ENCODE data around the gene GRK5. TPM values are rescaled to one million over a fixed set of nuclear protein-coding genes. Genes with fewer than 3 reads are reported as not detected.

Gene GRK5
- total and polyA plus RNA-seq, 4 donors: 73.8 to 112 (median 101) TPM

GRCh38 chr10:119368991-119369869, 161.9 kb downstream of the GRK5 start:
- no peaks in the 10 kb centered on the region for H3K36me3 ChIP-seq (ENCODE audit: control insufficient read depth in 1 of 2, insufficient read depth in 2 of 2, low read length in 1 of 2)
- peak overlapping the region in 1 of 2 donors; percentile 13 for H3K27ac ChIP-seq (ENCODE audit: low read depth in 1 of 2, low read length in 2 of 2)
- peaks cover 0 to 4% of the 10 kb centered on the region in 2 donors for H3K4me1 ChIP-seq (ENCODE audit: control insufficient read depth in 1 of 2, insufficient read depth in 2 of 2, low read length in 2 of 2)
- ATAC-seq (ENCODE audit: low FRiP score) (no peak), DNase-seq (peak in 1 of 2 donors; percentile 74)
- WGBS, 2 donors: 65 to 71% methylated on average over 19 to 21 of the region's 21 CpGs
- no peak overlapping the region for H3K4me3 ChIP-seq (ENCODE audit: low read length in 2 of 2)
- H3K27me3 ChIP-seq (ENCODE audit: control insufficient read depth in 1 of 2, insufficient read depth in 2 of 2, low read length in 1 of 2): no peaks in the 10 kb centered on the region
- intact Hi-C loops (cut with DNase I): no loop called here
- H3K9me3 ChIP-seq (ENCODE audit: control insufficient read depth, low read length): no peaks in the 10 kb centered on the region

DNA sequence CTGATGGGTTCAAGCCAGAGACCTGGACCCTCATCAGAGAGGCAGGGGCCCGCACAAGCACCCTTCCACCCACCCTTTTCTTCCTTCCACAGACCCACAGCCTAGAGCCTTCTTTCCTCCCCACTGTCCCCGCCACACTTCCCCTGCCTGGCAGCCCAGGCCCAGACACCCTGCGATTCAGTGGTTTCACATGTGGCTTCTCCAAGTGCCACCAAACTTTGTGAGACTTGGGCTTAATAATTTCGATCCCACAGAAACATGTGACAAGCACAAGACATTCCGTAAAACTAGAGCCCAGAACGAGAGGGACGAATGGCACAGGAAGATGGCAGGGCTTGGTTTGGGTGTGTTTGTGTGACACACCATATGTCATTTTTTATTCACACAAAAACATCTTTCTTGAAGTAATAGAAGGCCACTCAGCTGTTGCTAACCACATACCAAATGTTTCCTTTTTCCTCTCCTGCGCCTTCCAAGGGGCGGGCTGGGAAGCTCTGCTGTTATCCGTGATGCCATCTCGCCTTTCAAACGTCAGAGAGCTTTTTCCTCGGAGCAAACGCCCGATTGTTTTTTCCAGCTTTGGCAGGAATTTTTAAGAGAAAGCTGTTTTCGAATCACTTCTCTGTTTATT, 162.9 kb downstream of the GRK5 start:
- peak in 1 of 2 donors; percentile 79 for DNase-seq
- H3K9me3 ChIP-seq (ENCODE audit: control insufficient read depth, low read length): no peaks in the 10 kb centered on the region
- H3K27me3 ChIP-seq (ENCODE audit: control insufficient read depth in 1 of 2, insufficient read depth in 2 of 2, low read length in 1 of 2): no peaks in the 10 kb centered on the region
- H3K36me3 ChIP-seq (ENCODE audit: control insufficient read depth in 1 of 2, insufficient read depth in 2 of 2, low read length in 1 of 2): no peaks in the 10 kb centered on the region
- H3K27ac ChIP-seq (ENCODE audit: low read depth in 1 of 2, low read length in 2 of 2): peak overlapping the region in 1 of 2 donors; percentile 49
- peak; percentile 66 for ATAC-seq (ENCODE audit: low FRiP score)
- no peak overlapping the region for H3K4me3 ChIP-seq (ENCODE audit: low read length in 2 of 2)
- WGBS, 2 donors: 36 to 38% methylated on average over 16 of the region's 16 CpGs
- intact Hi-C loops (cut with DNase I): loop anchor here in 1 of 2 donors (5.0 kb wide), 2 partner anchors 53 to 118 kb away; no protein-coding TSS in a partner anchor
- peaks cover 0 to 2% of the 10 kb centered on the region in 2 donors for H3K4me1 ChIP-seq (ENCODE audit: control insufficient read depth in 1 of 2, insufficient read depth in 2 of 2, low read length in 2 of 2)

GRCh38 chr10:119370972-119371703, 163.8 kb downstream of the GRK5 start:
- ATAC-seq (ENCODE audit: low FRiP score): peak; percentile 74
- Histone ChIP-seq H3K4me3 (ENCODE audit: low read length in 2 of 2) (no peak overlapping the region), H3K9me3 (ENCODE audit: control insufficient read depth, low read length) (no peaks in the 10 kb centered on the region), H3K27ac (ENCODE audit: low read depth in 1 of 2, low read length in 2 of 2) (peak overlapping the region in 1 of 2 donors; percentile 14), H3K27me3 (ENCODE audit: control insufficient read depth in 1 of 2, insufficient read depth in 2 of 2, low read length in 1 of 2) (no peaks in the 10 kb centered on the region), H3K4me1 (ENCODE audit: control insufficient read depth in 1 of 2, insufficient read depth in 2 of 2, low read length in 2 of 2) (peaks cover 0 to 2% of the 10 kb centered on the region in 2 donors), H3K36me3 (ENCODE audit: control insufficient read depth in 1 of 2, insufficient read depth in 2 of 2, low read length in 1 of 2) (no peaks in the 10 kb centered on the region)
- WGBS, 2 donors: 3 to 8% methylated on average over 24 of the region's 24 CpGs
- intact Hi-C loops (cut with DNase I): loop anchor here in 1 of 2 donors (5.0 kb wide), 2 partner anchors 54 to 119 kb away; no protein-coding TSS in a partner anchor
- peak; percentile 74 to 92 for DNase-seq

DNA sequence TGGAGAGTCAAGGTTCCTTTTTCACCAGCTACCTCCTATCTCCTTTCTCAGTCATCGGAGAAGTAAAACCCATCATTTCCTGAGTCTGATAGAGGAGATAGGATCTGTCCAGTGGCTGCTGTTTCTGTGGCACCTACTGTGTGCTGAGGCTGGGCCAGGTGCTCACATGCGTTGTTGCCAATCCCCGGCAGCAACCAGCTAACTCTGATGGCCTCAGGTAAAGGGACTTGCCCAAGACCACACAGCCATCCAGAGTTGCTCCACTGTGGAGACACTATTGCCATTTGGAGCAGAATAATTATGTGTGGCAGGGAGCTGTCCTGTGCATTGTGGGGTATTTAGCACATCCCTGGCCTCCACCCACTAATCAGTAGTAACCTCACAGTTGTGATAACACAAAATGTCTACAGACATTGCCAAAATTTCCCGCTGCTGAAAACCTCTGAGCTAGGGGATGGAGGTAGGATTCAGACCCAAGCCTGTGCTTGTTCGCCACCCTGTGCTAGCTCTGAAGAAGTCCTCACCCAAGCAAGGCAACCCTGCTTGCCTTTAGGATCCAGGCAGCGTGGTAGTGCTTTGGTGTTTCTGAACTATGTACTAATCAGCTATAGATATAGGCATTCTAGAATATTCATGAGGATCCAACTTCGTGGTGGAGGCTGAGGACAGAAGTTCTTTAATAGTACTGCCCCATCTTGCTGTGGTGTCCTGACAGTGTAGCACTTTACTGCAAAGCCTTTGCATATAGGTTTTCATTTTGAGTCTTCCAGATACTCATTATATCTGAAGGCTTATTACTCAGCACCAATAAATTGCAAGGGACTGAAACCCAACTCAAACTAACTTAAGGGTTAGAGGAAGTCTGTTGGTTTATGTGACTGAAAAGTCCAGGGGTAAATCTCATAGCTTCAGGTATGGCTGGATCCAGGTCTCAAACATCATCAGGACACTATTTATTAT, 164.6 kb downstream of the GRK5 start:
- peaks cover 0 to 2% of the 10 kb centered on the region in 2 donors for H3K4me1 ChIP-seq (ENCODE audit: control insufficient read depth in 1 of 2, insufficient read depth in 2 of 2, low read length in 2 of 2)

GRCh38 chr10:119373294-119374102, 166.1 kb downstream of the GRK5 start:
- H3K27ac ChIP-seq (ENCODE audit: low read depth in 1 of 2, low read length in 2 of 2): no peak overlapping the region
- intact Hi-C loops (cut with DNase I): loop anchor here in 1 of 2 donors (5.0 kb wide), 2 partner anchors 56 to 121 kb away; no protein-coding TSS in a partner anchor
- ATAC-seq (ENCODE audit: low FRiP score) (no peak), DNase-seq (no peak)
- H3K27me3 ChIP-seq (ENCODE audit: control insufficient read depth in 1 of 2, insufficient read depth in 2 of 2, low read length in 1 of 2): no peaks in the 10 kb centered on the region
- H3K36me3 ChIP-seq (ENCODE audit: control insufficient read depth in 1 of 2, insufficient read depth in 2 of 2, low read length in 1 of 2): no peaks in the 10 kb centered on the region
- 90 to 91% methylated on average over 13 of the region's 13 CpGs for WGBS, 2 donors
- no peaks in the 10 kb centered on the region for H3K9me3 ChIP-seq (ENCODE audit: control insufficient read depth, low read length)
- peaks cover 2 to 4% of the 10 kb centered on the region in 2 donors for H3K4me1 ChIP-seq (ENCODE audit: control insufficient read depth in 1 of 2, insufficient read depth in 2 of 2, low read length in 2 of 2)
- H3K4me3 ChIP-seq (ENCODE audit: low read length in 2 of 2): no peak overlapping the region

More for the DNA sequence above, 164.6 kb downstream of the GRK5 start:
- Histone ChIP-seq H3K36me3 (ENCODE audit: control insufficient read depth in 1 of 2, insufficient read depth in 2 of 2, low read length in 1 of 2) (no peaks in the 10 kb centered on the region), H3K9me3 (ENCODE audit: control insufficient read depth, low read length) (no peaks in the 10 kb centered on the region), H3K27ac (ENCODE audit: low read depth in 1 of 2, low read length in 2 of 2) (peak overlapping the region in 1 of 2 donors; percentile 14), H3K27me3 (ENCODE audit: control insufficient read depth in 1 of 2, insufficient read depth in 2 of 2, low read length in 1 of 2) (no peaks in the 10 kb centered on the region), H3K4me3 (ENCODE audit: low read length in 2 of 2) (no peak overlapping the region)
- DNase-seq: peak in 1 of 2 donors; percentile 32
- WGBS, 2 donors: 75% methylated on average over 7 of the region's 7 CpGs
- intact Hi-C loops (cut with DNase I): loop anchor here in 1 of 2 donors (5.0 kb wide), 2 partner anchors 55 to 120 kb away; no protein-coding TSS in a partner anchor
- no peak for ATAC-seq (ENCODE audit: low FRiP score)

GRCh38 chr10:119374236-119374635, 166.9 kb downstream of the GRK5 start:
- peaks cover 0 to 4% of the 10 kb centered on the region in 2 donors for H3K4me1 ChIP-seq (ENCODE audit: control insufficient read depth in 1 of 2, insufficient read depth in 2 of 2, low read length in 2 of 2)
- H3K36me3 ChIP-seq (ENCODE audit: control insufficient read depth in 1 of 2, insufficient read depth in 2 of 2, low read length in 1 of 2): no peaks in the 10 kb centered on the region
- H3K9me3 ChIP-seq (ENCODE audit: control insufficient read depth, low read length): no peaks in the 10 kb centered on the region
- no peaks in the 10 kb centered on the region for H3K27me3 ChIP-seq (ENCODE audit: control insufficient read depth in 1 of 2, insufficient read depth in 2 of 2, low read length in 1 of 2)
- no peak overlapping the region for H3K27ac ChIP-seq (ENCODE audit: low read depth in 1 of 2, low read length in 2 of 2)
- DNase-seq (peak in 1 of 2 donors; percentile 35), ATAC-seq (ENCODE audit: low FRiP score) (no peak)
- H3K4me3 ChIP-seq (ENCODE audit: low read length in 2 of 2): no peak overlapping the region
- intact Hi-C loops (cut with DNase I): loop anchor here in 1 of 2 donors (5.0 kb wide), 2 partner anchors 57 to 122 kb away; no protein-coding TSS in a partner anchor
- WGBS, 2 donors: 75 to 80% methylated on average over 4 of the region's 4 CpGs

- peak; percentile 21 to 24 for DNase-seq
- H3K27me3 ChIP-seq (ENCODE audit: control insufficient read depth in 1 of 2, insufficient read depth in 2 of 2, low read length in 1 of 2): no peaks in the 10 kb centered on the region
- no peaks in the 10 kb centered on the region for H3K36me3 ChIP-seq (ENCODE audit: control insufficient read depth in 1 of 2, insufficient read depth in 2 of 2, low read length in 1 of 2)
- no peak overlapping the region for H3K27ac ChIP-seq (ENCODE audit: low read depth in 1 of 2, low read length in 2 of 2)
- WGBS, 2 donors: 56 to 60% methylated on average over 7 of the region's 7 CpGs
- peaks cover 0 to 4% of the 10 kb centered on the region in 2 donors for H3K4me1 ChIP-seq (ENCODE audit: control insufficient read depth in 1 of 2, insufficient read depth in 2 of 2, low read length in 2 of 2)
- ATAC-seq (ENCODE audit: low FRiP score): no peak
- intact Hi-C loops (cut with DNase I): no loop called here
- H3K9me3 ChIP-seq (ENCODE audit: control insufficient read depth, low read length): no peaks in the 10 kb centered on the region
- no peak overlapping the region for H3K4me3 ChIP-seq (ENCODE audit: low read length in 2 of 2)
Measured at GRCh38 chr10:119375574-119376272, 168.4 kb downstream of the GRK5 start.

Measured in aorta (tissue), 5 donors.